Vagina (tissue), 2 donors: Measurements from ENCODE around the gene RBM20. TPM values are rescaled to one million over a fixed set of nuclear protein-coding genes. Genes with fewer than 3 reads are reported as not detected.
A peak's percentile ranks its signal among the peaks of the same experiment; 100 is the strongest.

Source experiments
- DNase-seq, 2 donors: peaks; one replicate each; pipeline ENCODE4 v3.0.0-alpha.2; 2017; ENCODE audit errors: extremely low spot score in 2 of 2
- H3K27ac ChIP-seq: fragments of 200-600 bp; sonication (generic); one replicate; pipeline ENCODE4 v1.5.1; 2019
- H3K27me3 ChIP-seq: fragments of 200-600 bp; sonication (generic); one replicate; pipeline ENCODE4 v1.5.1; 2019
- H3K36me3 ChIP-seq, 2 donors: fragments of 200-600 bp; sonication (generic); one replicate each; pipeline ENCODE4 v1.5.1; 2017 to 2019
- H3K4me1 ChIP-seq: fragments of 200-600 bp; sonication (generic); one replicate; pipeline ENCODE4 v1.5.1; 2019
- H3K4me3 ChIP-seq, 2 donors: fragments of 200-600 bp; sonication (generic); 1 replicate in 1 of 2; 2 replicates in 1 of 2; pipeline ENCODE4 v1.5.1; 2016 to 2019
- H3K9me3 ChIP-seq: fragments of 200-600 bp; sonication (generic); one replicate; pipeline ENCODE4 v1.5.1; 2019
- POLR2A ChIP-seq, 2 donors: fragments of 450-650 bp; IDR thresholded peaks; one replicate each; pipeline ENCODE4 v1.6.1; 2017; ENCODE audit warnings: antibody characterized with exemption in 2 of 2, mild to moderate bottlenecking in 2 of 2, moderate library complexity in 2 of 2
- POLR2AphosphoS5 ChIP-seq, 2 donors: sonication (generic); formaldehyde crosslinking; IDR thresholded peaks; one replicate each; pipeline ENCODE4 v1.9.0; 2017; ENCODE audit warnings: antibody characterized with exemption in 2 of 2, mild to moderate bottlenecking in 2 of 2, low read depth in 1 of 2; ENCODE audit not compliant: insufficient read depth in 1 of 2
- intact Hi-C: fragments of 100-400 bp; cut with DNase I; formaldehyde crosslinking; loops from one replicate; pipeline ENCODE4 v1.15.1; 2023
- total RNA-seq: library from RNA; depleted of rRNA; stranded (reverse); fragments of >200 nt; gene quantifications from one replicate; pipeline ENCODE4 v1.2.3, GENCODE V29; 2016
- TF ChIP-seq, protein P1 (sequence below), 3 experiments: fragments of 450-650 bp in 2 of 3; fragments of 200-600 bp in 1 of 3; sonication (generic) in 1 of 3; IDR thresholded peaks; one replicate each; pipeline ENCODE4 v1.5.1; 2017 to 2019; ENCODE audit warnings: antibody characterized with exemption in 3 of 3, mild to moderate bottlenecking in 2 of 3, moderate library complexity in 2 of 3

The RBM20 gene
- total RNA-seq, 1 donor from 2014 or later, result 5.2 TPM

DNA sequence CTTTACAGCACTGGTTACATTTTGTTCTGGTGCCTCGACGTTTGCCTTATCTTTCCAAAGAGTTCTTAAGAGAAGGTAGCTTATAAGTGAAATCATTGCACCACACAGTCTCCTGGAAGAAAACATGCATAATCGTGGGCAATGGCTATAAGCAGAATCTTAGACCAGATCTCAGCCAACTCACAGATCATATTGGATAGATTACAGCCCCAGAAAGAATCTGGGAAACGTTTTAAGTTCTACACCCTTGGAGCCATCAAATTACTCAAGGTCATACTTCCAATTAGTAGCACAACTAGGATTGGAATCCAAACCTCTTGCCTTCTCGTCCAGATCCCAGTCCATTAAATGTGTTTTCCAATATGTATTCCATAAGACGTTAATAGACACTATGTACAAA, 218.8 kb downstream of the RBM20 start:
- intact Hi-C loops, result no loop called here
- TF ChIP-seq, protein P1, sequence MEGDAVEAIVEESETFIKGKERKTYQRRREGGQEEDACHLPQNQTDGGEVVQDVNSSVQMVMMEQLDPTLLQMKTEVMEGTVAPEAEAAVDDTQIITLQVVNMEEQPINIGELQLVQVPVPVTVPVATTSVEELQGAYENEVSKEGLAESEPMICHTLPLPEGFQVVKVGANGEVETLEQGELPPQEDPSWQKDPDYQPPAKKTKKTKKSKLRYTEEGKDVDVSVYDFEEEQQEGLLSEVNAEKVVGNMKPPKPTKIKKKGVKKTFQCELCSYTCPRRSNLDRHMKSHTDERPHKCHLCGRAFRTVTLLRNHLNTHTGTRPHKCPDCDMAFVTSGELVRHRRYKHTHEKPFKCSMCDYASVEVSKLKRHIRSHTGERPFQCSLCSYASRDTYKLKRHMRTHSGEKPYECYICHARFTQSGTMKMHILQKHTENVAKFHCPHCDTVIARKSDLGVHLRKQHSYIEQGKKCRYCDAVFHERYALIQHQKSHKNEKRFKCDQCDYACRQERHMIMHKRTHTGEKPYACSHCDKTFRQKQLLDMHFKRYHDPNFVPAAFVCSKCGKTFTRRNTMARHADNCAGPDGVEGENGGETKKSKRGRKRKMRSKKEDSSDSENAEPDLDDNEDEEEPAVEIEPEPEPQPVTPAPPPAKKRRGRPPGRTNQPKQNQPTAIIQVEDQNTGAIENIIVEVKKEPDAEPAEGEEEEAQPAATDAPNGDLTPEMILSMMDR (IDR thresholded peaks at IDR 0.05), result no peak
- no peak for TF ChIP-seq POLR2A (IDR thresholded peaks at IDR 0.05)
- no peak for TF ChIP-seq POLR2AphosphoS5 (IDR thresholded peaks at IDR 0.05; ENCODE audit: insufficient read depth in 1 of 2, low read depth in 1 of 2)
- Histone ChIP-seq H3K9me3 (no peaks in the 10 kb centered on the region), H3K4me3 (no peak overlapping the region), H3K27ac (peak overlapping the region; percentile 86), H3K36me3 (no peaks in the 10 kb centered on the region), H3K4me1 (peaks cover 93% of the 10 kb centered on the region), H3K27me3 (no peaks in the 10 kb centered on the region)
- no peak for DNase-seq

DNA sequence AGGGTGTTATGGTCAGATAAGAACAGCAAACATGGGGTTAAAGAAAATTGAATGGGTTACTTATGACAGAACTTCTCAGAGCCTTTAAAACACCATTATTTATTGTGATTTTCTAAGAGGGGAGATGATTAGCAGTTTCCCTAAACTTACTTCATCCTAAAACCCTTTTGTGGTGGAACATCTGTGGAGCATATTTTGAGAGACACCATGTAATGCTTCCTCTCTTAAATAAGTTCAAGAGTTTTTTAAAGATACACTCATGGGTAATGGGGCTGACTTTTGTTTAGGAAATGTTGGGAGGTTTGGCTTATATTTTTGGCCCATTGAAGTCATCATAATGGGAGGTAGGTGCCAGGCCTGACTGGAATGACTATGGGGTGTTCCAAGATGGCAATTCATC, 219.2 kb downstream of the RBM20 start:
- no peaks in the 10 kb centered on the region for H3K36me3 ChIP-seq
- H3K9me3 ChIP-seq, result no peaks in the 10 kb centered on the region
- H3K27me3 ChIP-seq, result no peaks in the 10 kb centered on the region
- H3K4me3 ChIP-seq, result no peak overlapping the region
- peaks cover 92% of the 10 kb centered on the region for H3K4me1 ChIP-seq
- no peak for DNase-seq
- H3K27ac ChIP-seq, result peak overlapping the region; percentile 86
- TF ChIP-seq, protein P1 (IDR thresholded peaks at IDR 0.05), result no peak
- no peak for TF ChIP-seq POLR2A (IDR thresholded peaks at IDR 0.05)
- TF ChIP-seq POLR2AphosphoS5 (IDR thresholded peaks at IDR 0.05; ENCODE audit: insufficient read depth in 1 of 2, low read depth in 1 of 2), result no peak
- intact Hi-C loops, result no loop called here

DNA sequence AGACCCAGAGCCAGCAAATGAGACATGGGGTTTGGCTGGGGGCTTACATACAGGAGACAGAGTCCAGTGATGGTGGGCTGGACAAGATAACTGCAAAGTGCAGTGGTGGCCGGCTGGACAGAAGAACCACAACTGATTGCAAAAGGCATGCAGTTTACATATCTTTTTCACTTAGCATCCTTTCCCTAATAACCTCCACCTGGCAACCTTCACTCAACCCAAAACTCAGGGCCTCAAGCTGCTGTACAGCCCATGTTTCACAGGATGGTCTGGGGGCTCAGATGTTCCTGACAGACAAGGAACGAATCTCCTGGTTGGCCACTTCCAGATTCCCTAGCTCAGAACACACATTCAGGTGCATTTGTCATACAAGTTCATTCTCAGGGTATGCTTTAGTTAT, 219.8 kb downstream of the RBM20 start:
- Histone ChIP-seq H3K36me3 (no peaks in the 10 kb centered on the region), H3K27ac (peak overlapping the region; percentile 86), H3K27me3 (no peaks in the 10 kb centered on the region), H3K4me1 (peaks cover 89% of the 10 kb centered on the region), H3K9me3 (no peaks in the 10 kb centered on the region), H3K4me3 (no peak overlapping the region)
- intact Hi-C loops, result no loop called here
- no peak for DNase-seq
- TF ChIP-seq, protein P1 (IDR thresholded peaks at IDR 0.05), result no peak
- no peak for TF ChIP-seq POLR2AphosphoS5 (IDR thresholded peaks at IDR 0.05; ENCODE audit: insufficient read depth in 1 of 2, low read depth in 1 of 2)
- TF ChIP-seq POLR2A (IDR thresholded peaks at IDR 0.05), result no peak

DNA sequence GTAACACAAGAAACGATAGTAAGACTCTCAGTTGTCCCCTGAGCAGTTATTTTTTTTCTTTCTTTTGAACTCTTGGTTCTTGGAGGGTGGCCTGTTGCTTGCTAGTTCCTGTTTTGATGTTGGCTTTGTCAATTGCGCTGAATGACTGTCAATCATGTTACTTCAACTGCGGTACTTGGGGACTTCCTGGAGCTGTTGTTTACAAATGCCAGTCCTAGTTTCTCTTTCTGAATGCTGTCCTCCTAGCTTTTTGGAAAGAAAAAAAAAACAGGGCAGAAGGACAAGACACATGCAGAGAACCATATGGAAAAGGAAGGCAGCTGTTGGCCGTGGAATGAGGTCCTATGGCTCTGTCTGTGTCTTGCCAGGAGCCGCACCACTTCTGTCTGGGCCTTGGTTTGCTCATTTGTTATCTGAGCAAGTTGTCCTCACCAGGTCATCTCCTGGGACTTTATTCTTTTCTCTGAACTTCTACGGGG, 220.6 kb downstream of the RBM20 start:
- Histone ChIP-seq H3K9me3 (no peaks in the 10 kb centered on the region), H3K27me3 (no peaks in the 10 kb centered on the region), H3K36me3 (no peaks in the 10 kb centered on the region), H3K27ac (peak overlapping the region; percentile 86), H3K4me1 (peaks cover 82% of the 10 kb centered on the region), H3K4me3 (no peak overlapping the region)
- DNase-seq, result no peak
- peak in 1 of 2 donors; percentile 54 for TF ChIP-seq POLR2AphosphoS5 (IDR thresholded peaks at IDR 0.05; ENCODE audit: insufficient read depth in 1 of 2, low read depth in 1 of 2)
- TF ChIP-seq, protein P1 (IDR thresholded peaks at IDR 0.05), result no peak
- no peak for TF ChIP-seq POLR2A (IDR thresholded peaks at IDR 0.05)
- intact Hi-C loops, result no loop called here

DNA sequence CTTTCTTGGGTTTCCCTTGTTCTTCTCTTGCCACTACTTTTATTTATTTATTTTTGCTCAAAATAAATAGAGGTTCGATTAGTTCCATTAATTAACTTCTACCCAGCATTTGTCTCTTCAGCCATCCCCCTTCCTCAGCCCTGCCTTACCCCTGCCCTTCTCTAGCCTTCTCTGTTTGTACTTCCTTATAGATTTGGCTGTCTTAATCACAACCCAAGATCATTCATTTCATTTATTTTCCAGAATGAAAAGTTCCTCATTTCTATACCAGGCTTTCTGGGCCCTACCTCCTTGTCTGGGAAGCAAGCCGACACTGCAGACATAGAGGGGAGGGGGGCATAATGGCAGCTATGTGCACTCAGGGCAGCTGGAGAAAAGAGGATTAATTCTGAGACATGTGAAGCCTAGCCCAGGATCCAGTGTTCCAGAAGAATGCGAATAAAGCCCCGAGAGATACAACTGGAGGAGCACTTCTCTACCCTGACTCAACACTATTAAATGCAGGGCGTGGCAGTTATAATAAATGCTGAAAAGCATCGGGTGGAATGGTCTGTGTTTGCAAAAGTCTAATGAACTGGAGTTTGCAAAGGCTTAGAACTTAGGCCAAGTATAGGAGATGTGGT, 221.2 kb downstream of the RBM20 start:
- TF ChIP-seq POLR2AphosphoS5 (IDR thresholded peaks at IDR 0.05; ENCODE audit: insufficient read depth in 1 of 2, low read depth in 1 of 2) (peak in 1 of 2 donors; percentile 86), POLR2A (IDR thresholded peaks at IDR 0.05) (no peak)
- TF ChIP-seq, protein P1 (IDR thresholded peaks at IDR 0.05), result no peak
- intact Hi-C loops, result no loop called here
- Histone ChIP-seq H3K4me3 (no peak overlapping the region), H3K36me3 (no peaks in the 10 kb centered on the region), H3K4me1 (peaks cover 82% of the 10 kb centered on the region), H3K9me3 (no peaks in the 10 kb centered on the region), H3K27ac (peak overlapping the region; percentile 86), H3K27me3 (no peaks in the 10 kb centered on the region)
- DNase-seq, result peak in 1 of 2 donors; percentile 88
